ENCODE measurements around the gene ARHGAP24. TPM values are rescaled to one million over a fixed set of nuclear protein-coding genes. Genes with fewer than 3 reads are reported as not detected.

ARHGAP24 gene
- 100 to 1,000 TPM; 109 to 126 (median 121) TPM for polyA plus RNA-seq (ENCODE audit: insufficient read length in 4 of 4)

DNA sequence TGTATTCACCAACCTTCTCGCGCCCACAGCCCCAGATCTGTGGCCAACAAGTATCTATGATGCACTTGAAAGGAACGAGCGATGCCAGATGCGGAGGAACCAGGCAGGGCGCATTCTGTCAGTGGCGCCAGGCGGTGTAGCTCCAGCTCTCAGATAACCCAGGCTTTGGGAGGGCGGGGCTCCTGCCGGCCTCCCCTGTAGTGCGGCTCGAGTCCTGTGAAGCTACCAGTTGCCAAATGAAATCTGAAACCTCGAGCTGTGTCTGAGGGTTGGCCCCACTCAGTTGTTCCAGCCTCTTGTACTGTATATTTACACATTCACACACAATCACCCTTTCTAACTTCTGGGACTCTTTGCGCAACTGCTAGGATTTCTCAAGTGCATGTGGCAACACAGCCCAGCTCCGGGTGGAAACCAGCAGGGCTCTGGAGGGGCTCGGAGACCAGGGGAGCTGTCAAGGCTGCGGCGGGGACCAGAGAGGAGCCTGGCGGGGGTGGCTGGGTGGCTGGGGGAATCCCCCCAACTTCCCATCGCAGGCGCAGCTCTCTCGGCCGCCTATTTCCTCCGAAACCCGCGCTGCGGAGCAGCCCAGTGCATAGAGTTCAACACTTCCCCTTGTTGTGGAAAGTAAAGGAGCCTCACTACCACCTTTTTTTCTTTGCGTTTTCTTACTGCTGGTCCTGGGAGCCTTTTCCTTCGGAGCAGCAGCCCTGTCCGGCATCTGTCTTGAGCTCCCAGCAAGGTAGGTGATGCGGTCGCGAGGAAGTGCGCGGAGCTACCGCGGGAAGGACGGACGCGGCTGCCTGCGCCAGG lies at the start of gene ARHGAP24:
TSS of gene ARHGAP24 (plus strand) at position 333 of the 813 bp plus-strand sequence.
- DNase-seq (ENCODE audit: low read depth in 4 of 4, low spot score in 3 of 4), result peak; percentile 69 to 82 (median 78)

DNA sequence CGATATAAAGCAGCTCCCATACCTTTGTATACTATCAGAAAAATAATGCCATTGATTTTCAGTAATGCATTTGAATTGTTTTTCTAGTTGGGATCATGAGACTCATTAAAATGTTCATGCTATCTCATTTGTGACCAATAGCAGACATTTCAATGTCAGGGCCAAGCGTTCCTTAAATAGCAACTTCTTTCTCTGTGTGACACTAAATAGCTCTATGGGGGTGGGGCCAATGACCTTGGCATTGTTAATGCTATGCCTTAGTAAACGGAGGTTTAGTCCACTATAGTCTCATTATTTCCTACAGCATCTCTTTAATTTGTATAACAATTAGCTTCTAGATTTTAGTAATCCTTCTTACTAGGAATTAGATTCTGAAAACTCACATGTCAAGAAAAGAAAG lies 48.6 kb upstream of the ARHGAP24 start:
- no peak for DNase-seq (ENCODE audit: low read depth in 4 of 4, low spot score in 3 of 4)

- DNase-seq (ENCODE audit: low read depth in 4 of 4, low spot score in 3 of 4), result no peak
Observed at GRCh38 chr4:85427123-85427522, 47.8 kb upstream of the ARHGAP24 start.

DNA sequence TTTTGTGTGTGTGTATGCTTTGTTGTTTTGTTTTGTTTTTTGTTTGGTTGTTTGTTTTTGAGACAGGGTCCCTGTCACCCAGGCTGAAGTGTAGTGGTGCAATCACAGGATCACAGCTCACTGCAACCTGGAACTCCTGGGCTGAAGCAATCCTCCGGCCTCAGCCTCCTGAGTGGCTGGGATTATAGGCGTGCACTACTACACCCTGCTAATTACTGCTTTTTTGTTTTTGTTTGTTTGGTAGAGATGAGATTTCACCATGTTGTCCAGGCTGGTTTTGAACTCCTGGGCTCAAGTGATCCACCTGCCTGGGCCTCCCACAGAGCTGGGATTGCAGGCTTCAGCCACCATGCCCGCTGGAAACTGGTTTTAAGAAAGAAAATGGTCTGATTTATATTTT lies 44.7 kb upstream of the ARHGAP24 start:
- DNase-seq (ENCODE audit: low read depth in 4 of 4, low spot score in 3 of 4), result no peak

- DNase-seq (ENCODE audit: low read depth in 4 of 4, low spot score in 3 of 4), result no peak
Observed at GRCh38 chr4:85430697-85431096, 44.3 kb upstream of the ARHGAP24 start.

GRCh38 chr4:85431156-85431555 lies 43.8 kb upstream of the ARHGAP24 start:
- no peak for DNase-seq (ENCODE audit: low read depth in 4 of 4, low spot score in 3 of 4)

DNA sequence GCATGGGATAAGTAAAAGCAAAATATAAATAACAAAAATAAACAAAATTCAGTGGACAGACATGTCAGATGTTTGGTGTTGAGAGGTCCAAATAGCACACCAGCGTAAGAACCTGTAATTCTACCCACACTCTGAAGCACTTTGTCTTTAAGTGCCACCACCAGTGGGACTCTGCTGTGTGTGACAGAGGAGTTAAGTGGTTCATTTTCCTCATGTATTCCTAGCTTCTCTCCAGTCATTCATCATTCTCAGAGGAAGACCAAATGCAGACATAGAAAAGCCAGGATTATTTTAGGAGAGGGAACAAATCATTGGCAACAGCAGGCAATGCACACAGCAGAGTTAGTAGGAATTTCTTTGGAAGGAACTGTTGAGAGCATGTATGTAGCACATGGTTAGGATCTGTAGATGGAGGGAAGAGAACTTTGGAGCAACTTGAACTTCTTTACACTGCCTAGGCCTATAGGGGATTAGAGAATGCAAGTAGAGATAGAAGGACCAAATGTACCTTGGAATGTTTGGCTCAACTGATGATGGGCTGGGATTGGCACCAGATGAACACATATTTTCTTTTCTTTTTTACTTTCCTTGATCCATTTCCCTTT lies 43.0 kb upstream of the ARHGAP24 start:
- DNase-seq (ENCODE audit: low read depth in 4 of 4, low spot score in 3 of 4), result no peak

GRCh38 chr4:85445050-85445639 lies 29.8 kb upstream of the ARHGAP24 start:
- DNase-seq (ENCODE audit: low read depth in 4 of 4, low spot score in 3 of 4), result no peak

DNA sequence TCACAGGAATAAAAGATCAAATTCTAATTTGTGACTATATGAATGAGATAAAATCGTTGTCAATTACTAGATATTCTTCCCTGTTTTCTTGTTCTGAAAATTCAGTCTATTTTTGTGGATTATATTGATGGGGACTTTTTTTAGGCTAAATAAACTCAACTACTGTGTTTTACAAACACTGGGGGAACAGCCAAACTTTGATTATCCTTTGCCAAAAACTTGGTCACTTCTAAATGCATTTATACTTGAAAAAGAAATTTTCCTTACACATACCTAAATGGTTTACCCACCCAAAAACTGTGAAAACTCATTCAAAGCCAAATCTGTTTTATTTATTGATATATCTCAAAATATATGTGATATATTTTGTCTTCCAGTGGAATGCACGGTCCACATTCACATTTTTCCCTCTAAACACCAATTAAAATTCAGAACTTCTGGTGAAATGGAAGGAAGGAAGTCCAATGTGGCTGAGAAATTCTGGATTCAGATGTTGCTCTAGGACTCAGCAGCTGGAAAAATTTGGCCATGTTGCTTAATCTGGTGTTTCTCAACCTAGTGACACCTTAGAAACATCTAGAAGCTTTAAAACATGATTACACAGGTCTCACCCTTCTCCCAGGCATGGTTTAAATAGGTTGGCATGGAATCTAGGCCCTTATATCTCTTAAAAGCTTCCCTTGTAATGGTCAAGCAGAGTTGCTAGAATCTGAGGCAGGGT lies 28.6 kb upstream of the ARHGAP24 start:
- no peak for DNase-seq (ENCODE audit: low read depth in 4 of 4, low spot score in 3 of 4)

DNA sequence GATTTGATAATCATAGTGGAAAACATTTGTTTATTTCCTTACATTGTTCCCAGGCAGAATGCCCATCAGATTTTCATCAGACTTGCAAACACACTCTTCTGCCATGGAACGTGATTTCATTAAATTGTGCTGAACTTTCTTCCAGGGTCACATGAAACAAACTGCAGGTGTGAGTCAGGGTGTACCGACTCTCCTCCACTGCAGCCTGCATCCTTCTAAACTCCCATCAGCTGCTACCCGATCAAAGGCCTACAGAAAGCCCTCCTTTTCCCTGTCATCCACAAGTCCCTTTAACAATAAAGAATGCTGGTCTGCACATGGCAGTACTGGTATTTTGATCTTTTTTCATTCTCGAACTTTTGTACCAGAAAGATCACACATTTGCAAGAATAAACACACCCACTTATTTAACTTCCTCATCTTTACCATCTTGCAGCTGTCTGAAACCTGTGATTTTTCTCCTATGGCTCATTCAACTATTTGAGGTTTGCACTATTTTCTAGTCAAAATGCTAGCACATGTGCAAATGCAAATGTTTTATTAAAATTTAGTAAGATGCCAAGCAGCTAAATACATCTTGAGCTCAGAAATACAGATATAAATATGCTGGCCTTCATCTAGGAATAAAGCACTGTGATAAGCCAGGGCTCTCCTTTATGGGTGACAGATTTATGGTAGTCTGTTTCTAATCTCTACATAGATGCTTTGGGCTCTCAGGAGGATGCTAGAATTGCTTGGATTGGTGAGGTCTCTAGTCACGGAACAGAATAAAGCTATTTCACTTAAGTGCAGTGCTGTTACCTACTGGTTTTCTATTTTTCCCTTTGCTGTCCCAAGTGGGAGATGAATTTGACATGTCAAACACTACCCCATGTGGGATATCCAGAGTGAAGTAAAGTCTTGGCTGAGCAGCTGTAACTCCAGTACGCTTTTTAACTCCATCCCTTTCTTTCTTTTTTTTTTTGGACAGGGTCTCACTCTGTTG lies 25.8 kb upstream of the ARHGAP24 start:
- no peak for DNase-seq (ENCODE audit: low read depth in 4 of 4, low spot score in 3 of 4)

GRCh38 chr4:85452058-85452731 lies 22.8 kb upstream of the ARHGAP24 start:
- peak in 1 of 4 donors; percentile 25 for DNase-seq (ENCODE audit: low read depth in 4 of 4, low spot score in 3 of 4)

GRCh38 chr4:85455942-85456341 lies 19.0 kb upstream of the ARHGAP24 start:
- DNase-seq (ENCODE audit: low read depth in 4 of 4, low spot score in 3 of 4), result no peak

- DNase-seq (ENCODE audit: low read depth in 4 of 4, low spot score in 3 of 4), result no peak
Observed at GRCh38 chr4:85457752-85458467, 17.0 kb upstream of the ARHGAP24 start.

DNA sequence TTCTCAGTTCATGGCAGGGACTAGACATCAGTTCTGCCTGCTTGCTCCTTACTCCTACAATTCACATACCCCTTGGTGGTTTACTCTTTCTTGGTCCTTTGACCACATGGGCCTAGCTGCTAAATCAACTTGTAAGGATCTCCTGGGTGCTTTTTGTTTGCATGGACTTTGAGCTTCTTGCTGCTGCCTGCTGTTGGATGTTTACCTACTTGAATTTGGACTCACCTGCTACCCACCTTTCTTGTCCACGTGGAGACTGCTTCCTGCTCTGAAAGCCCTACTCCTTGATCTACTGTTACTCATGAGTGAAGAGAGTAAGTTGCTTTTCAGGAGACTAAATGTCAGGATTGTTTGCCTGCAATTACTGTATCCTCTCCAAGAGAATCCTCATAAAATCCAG lies 15.2 kb upstream of the ARHGAP24 start:
- DNase-seq (ENCODE audit: low read depth in 4 of 4, low spot score in 3 of 4), result no peak

GRCh38 chr4:85474356-85474755 lies 594 bp upstream of the ARHGAP24 start:
- no peak for DNase-seq (ENCODE audit: low read depth in 4 of 4, low spot score in 3 of 4)

GRCh38 chr4:85475631-85476233 lies 782 bp downstream of the ARHGAP24 start:
- peak in 1 of 4 donors; percentile 14 for DNase-seq (ENCODE audit: low read depth in 4 of 4, low spot score in 3 of 4)

- no peak for DNase-seq (ENCODE audit: low read depth in 4 of 4, low spot score in 3 of 4)
Observed at GRCh38 chr4:85476381-85476780, 1.4 kb downstream of the ARHGAP24 start.

DNA sequence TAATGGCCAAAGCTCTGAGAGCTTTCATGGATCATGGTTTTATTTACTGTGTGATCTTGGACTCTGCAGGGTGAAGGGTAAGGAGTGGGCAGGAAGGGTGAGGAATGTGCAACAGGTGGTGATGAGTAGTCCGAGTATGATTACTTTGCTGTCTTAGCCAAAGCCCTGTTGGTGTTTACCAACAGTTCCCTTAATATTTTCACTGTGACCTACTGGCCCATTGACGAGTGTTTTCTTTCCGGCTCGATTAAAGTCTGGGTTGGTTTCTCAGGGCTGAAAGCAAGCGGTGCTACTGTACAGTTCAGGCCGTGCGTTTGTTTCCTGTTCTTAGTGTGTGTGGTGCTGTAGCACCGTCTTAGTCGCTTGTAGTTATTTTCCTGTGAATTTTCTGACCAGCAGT lies 2.6 kb downstream of the ARHGAP24 start:
- no peak for DNase-seq (ENCODE audit: low read depth in 4 of 4, low spot score in 3 of 4)

Data from right renal pelvis (tissue), 4 donors.